Measurements from ENCODE around the gene CNN2.

DNA sequence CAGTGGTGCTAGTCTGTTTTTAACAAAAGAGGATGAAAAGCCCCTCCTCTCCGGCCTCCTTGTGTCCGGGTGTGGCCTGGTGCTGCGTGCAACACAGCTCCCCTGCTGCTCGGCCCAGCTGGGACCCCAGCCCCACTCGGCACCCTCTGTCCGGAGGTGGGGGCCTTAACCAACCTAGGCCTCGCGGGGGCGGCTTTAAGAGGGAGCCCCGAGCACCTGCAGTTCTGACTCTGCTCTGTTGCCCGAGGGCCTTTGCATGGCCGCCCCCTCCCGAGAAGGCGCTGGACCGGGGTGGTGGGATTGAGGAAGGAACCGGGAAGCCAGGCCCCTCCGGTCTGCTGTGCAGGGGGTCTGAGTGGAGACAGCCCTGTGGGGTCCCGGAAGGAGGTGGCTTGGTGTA is 31.9 kb upstream of the CNN2 start:
- TF ChIP-seq CTCF (IDR thresholded peaks at IDR 0.05) (no peak), POLR2A (IDR thresholded peaks at IDR 0.05) (no peak)

Measured in thyroid gland (tissue), 4 donors.